ENCODE measurements around the gene MMRN2.

The MMRN2 gene

GRCh38 chr10:86964061-86964846, 6.8 kb upstream of the MMRN2 start:
- Histone ChIP-seq H3K23ac (ENCODE audit: low read depth, low read length, poor library complexity) (peak overlapping the region; percentile 9), H3K27me3 (ENCODE audit: control insufficient read depth in 3 of 3, insufficient read depth in 3 of 3, low read depth in 1 of 3, low read length in 3 of 3) (no peaks in the 10 kb centered on the region), H2BK5ac (ENCODE audit: low read length) (no peak overlapping the region), H2AFZ (ENCODE audit: low read length) (no peak overlapping the region), H4K91ac (ENCODE audit: low read depth, low read length, poor library complexity) (peak overlapping the region; percentile 77), H2BK15ac (ENCODE audit: low read length) (peak overlapping the region; percentile 69), H3K4me1 (ENCODE audit: control insufficient read depth in 2 of 2, insufficient read depth in 1 of 2, low read depth in 1 of 2, low read length in 2 of 2) (peaks cover 13 to 20% of the 10 kb centered on the region in 2 donors), H2AK5ac (ENCODE audit: low read depth, low read length) (peak overlapping the region; percentile 90), H3K9ac (ENCODE audit: low read depth, low read length, poor library complexity) (peak overlapping the region; percentile 47), H3K4me3 (ENCODE audit: low read length in 2 of 2) (no peak overlapping the region), H3K18ac (ENCODE audit: low read length) (peak overlapping the region; percentile 84), H3K27ac (replicated peaks; ENCODE audit: low read length) (no peak overlapping the region), H3K14ac (ENCODE audit: low read length) (peak overlapping the region; percentile 14), H4K8ac (ENCODE audit: low read depth, low read length) (no peak overlapping the region), H2BK12ac (ENCODE audit: low read length) (peak overlapping the region; percentile 80), H2BK120ac (ENCODE audit: low read depth, low read length) (no peak overlapping the region), H3K36me3 (replicated peaks in 1 of 2; ENCODE audit: control insufficient read depth in 2 of 2, insufficient read depth in 2 of 2, low read length in 2 of 2) (no peaks in the 10 kb centered on the region), H3K4ac (ENCODE audit: low read length) (no peak overlapping the region), H3K4me2 (ENCODE audit: insufficient read depth, low read length, poor library complexity, severe bottlenecking) (no peak overlapping the region), H3K9me3 (replicated peaks in 1 of 2; ENCODE audit: control insufficient read depth in 2 of 2, insufficient read depth in 1 of 2, low read depth in 1 of 2, low read length in 2 of 2) (no peaks in the 10 kb centered on the region), H3K79me1 (ENCODE audit: low read depth, low read length) (peaks cover 1% of the 10 kb centered on the region)
- no CpG with 5 or more reads among the region's 13 CpGs for WGBS, 2 donors (ENCODE audit: extremely low coverage in 2 of 2, insufficient read length in 2 of 2, insufficient replicate concordance in 1 of 2)
- DNase-seq (ENCODE audit: low spot score): no peak

GRCh38 chr10:86963341-86963919, 6.0 kb upstream of the MMRN2 start:
- H3K4me2 ChIP-seq (ENCODE audit: insufficient read depth, low read length, poor library complexity, severe bottlenecking): no peak overlapping the region
- H3K79me1 ChIP-seq (ENCODE audit: low read depth, low read length): peaks cover 1% of the 10 kb centered on the region
- no peak overlapping the region for H2BK5ac ChIP-seq (ENCODE audit: low read length)
- no peak overlapping the region for H3K9ac ChIP-seq (ENCODE audit: low read depth, low read length, poor library complexity)
- H3K14ac ChIP-seq (ENCODE audit: low read length): no peak overlapping the region
- H3K4me3 ChIP-seq (ENCODE audit: low read length in 2 of 2): no peak overlapping the region
- no peaks in the 10 kb centered on the region for H3K27me3 ChIP-seq (ENCODE audit: control insufficient read depth in 3 of 3, insufficient read depth in 3 of 3, low read depth in 1 of 3, low read length in 3 of 3)
- H4K91ac ChIP-seq (ENCODE audit: low read depth, low read length, poor library complexity): no peak overlapping the region
- H2BK12ac ChIP-seq (ENCODE audit: low read length): no peak overlapping the region
- no peak overlapping the region for H3K27ac ChIP-seq (replicated peaks; ENCODE audit: low read length)
- WGBS, 2 donors (ENCODE audit: extremely low coverage in 2 of 2, insufficient read length in 2 of 2, insufficient replicate concordance in 1 of 2): no CpG with 5 or more reads among the region's 12 CpGs
- DNase-seq (ENCODE audit: low spot score): no peak
- peaks cover 20 to 25% of the 10 kb centered on the region in 2 donors for H3K4me1 ChIP-seq (ENCODE audit: control insufficient read depth in 2 of 2, insufficient read depth in 1 of 2, low read depth in 1 of 2, low read length in 2 of 2)
- peak overlapping the region; percentile 92 for H2AK5ac ChIP-seq (ENCODE audit: low read depth, low read length)
- H2BK120ac ChIP-seq (ENCODE audit: low read depth, low read length): no peak overlapping the region
- no peaks in the 10 kb centered on the region for H3K36me3 ChIP-seq (replicated peaks in 1 of 2; ENCODE audit: control insufficient read depth in 2 of 2, insufficient read depth in 2 of 2, low read length in 2 of 2)
- no peak overlapping the region for H3K23ac ChIP-seq (ENCODE audit: low read depth, low read length, poor library complexity)
- H3K9me3 ChIP-seq (replicated peaks in 1 of 2; ENCODE audit: control insufficient read depth in 2 of 2, insufficient read depth in 1 of 2, low read depth in 1 of 2, low read length in 2 of 2): no peaks in the 10 kb centered on the region
- H4K8ac ChIP-seq (ENCODE audit: low read depth, low read length): no peak overlapping the region
- no peak overlapping the region for H3K4ac ChIP-seq (ENCODE audit: low read length)
- H2BK15ac ChIP-seq (ENCODE audit: low read length): no peak overlapping the region
- H2AFZ ChIP-seq (ENCODE audit: low read length): no peak overlapping the region
- H3K18ac ChIP-seq (ENCODE audit: low read length): peak overlapping the region; percentile 2

- H3K23ac ChIP-seq (ENCODE audit: low read depth, low read length, poor library complexity): no peak overlapping the region
- no peak overlapping the region for H2BK15ac ChIP-seq (ENCODE audit: low read length)
- no peak overlapping the region for H2AFZ ChIP-seq (ENCODE audit: low read length)
- no peak overlapping the region for H3K4ac ChIP-seq (ENCODE audit: low read length)
- peaks cover 1% of the 10 kb centered on the region for H3K79me1 ChIP-seq (ENCODE audit: low read depth, low read length)
- H3K4me1 ChIP-seq (ENCODE audit: control insufficient read depth in 2 of 2, insufficient read depth in 1 of 2, low read depth in 1 of 2, low read length in 2 of 2): peaks cover 23 to 27% of the 10 kb centered on the region in 2 donors
- H4K8ac ChIP-seq (ENCODE audit: low read depth, low read length): no peak overlapping the region
- H3K4me2 ChIP-seq (ENCODE audit: insufficient read depth, low read length, poor library complexity, severe bottlenecking): no peak overlapping the region
- peak overlapping the region; percentile 44 for H3K18ac ChIP-seq (ENCODE audit: low read length)
- no CpG with 5 or more reads among the region's 7 CpGs for WGBS, 2 donors (ENCODE audit: extremely low coverage in 2 of 2, insufficient read length in 2 of 2, insufficient replicate concordance in 1 of 2)
- H3K27me3 ChIP-seq (ENCODE audit: control insufficient read depth in 3 of 3, insufficient read depth in 3 of 3, low read depth in 1 of 3, low read length in 3 of 3): no peaks in the 10 kb centered on the region
- H3K36me3 ChIP-seq (replicated peaks in 1 of 2; ENCODE audit: control insufficient read depth in 2 of 2, insufficient read depth in 2 of 2, low read length in 2 of 2): no peaks in the 10 kb centered on the region
- DNase-seq (ENCODE audit: low spot score): no peak
- H3K27ac ChIP-seq (replicated peaks; ENCODE audit: low read length): no peak overlapping the region
- no peak overlapping the region for H2BK12ac ChIP-seq (ENCODE audit: low read length)
- no peak overlapping the region for H2BK120ac ChIP-seq (ENCODE audit: low read depth, low read length)
- H4K91ac ChIP-seq (ENCODE audit: low read depth, low read length, poor library complexity): no peak overlapping the region
- no peak overlapping the region for H3K9ac ChIP-seq (ENCODE audit: low read depth, low read length, poor library complexity)
- no peak overlapping the region for H3K4me3 ChIP-seq (ENCODE audit: low read length in 2 of 2)
- H2BK5ac ChIP-seq (ENCODE audit: low read length): no peak overlapping the region
- H3K9me3 ChIP-seq (replicated peaks in 1 of 2; ENCODE audit: control insufficient read depth in 2 of 2, insufficient read depth in 1 of 2, low read depth in 1 of 2, low read length in 2 of 2): no peaks in the 10 kb centered on the region
- no peak overlapping the region for H3K14ac ChIP-seq (ENCODE audit: low read length)
- peak overlapping the region; percentile 92 for H2AK5ac ChIP-seq (ENCODE audit: low read depth, low read length)
Measured at GRCh38 chr10:86962981-86963310, 5.5 kb upstream of the MMRN2 start.

DNA sequence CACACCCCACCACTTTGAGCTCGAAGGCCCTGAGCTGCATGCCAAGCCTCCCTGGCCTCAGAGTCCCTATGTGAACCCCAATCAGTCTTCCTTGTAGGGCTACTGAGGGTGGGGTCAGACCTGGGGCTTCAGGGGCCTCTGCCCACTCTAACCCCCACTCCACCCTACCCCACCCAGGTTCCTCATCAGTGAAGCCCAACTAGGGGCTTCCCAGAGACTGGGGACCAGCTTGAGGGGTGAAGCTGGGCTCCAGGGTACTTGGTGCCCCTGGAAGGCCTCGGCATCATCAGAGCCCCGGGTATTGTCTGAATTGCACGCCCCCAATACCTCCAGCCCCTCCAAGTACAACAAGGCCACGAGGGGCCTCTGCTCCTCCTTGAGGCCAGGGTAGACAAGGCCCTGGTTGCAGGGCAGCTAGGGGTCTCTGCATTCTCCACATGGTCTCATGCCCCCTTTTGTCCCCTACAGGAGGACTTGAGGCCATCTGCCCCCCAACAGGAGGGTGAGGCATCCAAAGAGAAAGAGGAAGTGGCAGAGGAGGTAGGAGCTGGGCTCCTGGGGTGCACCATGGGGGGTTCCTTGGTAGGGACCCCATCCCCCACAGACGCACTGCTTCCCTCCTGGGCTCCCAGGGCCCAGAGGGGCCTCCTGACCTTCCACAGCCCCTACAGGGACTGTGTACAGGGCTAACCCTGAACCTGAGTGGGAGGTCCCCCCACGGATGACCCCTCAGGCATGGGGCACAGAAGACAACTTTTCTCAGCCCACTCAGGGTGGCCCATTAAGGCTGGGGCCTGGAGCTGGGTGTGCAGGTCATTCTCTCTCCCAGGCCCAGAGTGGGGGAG, 4.9 kb upstream of the MMRN2 start:
- Histone ChIP-seq H3K9ac (ENCODE audit: low read depth, low read length, poor library complexity) (no peak overlapping the region), H3K36me3 (replicated peaks in 1 of 2; ENCODE audit: control insufficient read depth in 2 of 2, insufficient read depth in 2 of 2, low read length in 2 of 2) (no peaks in the 10 kb centered on the region), H3K4ac (ENCODE audit: low read length) (no peak overlapping the region), H2BK15ac (ENCODE audit: low read length) (peak overlapping the region; percentile 83), H3K4me2 (ENCODE audit: insufficient read depth, low read length, poor library complexity, severe bottlenecking) (no peak overlapping the region), H3K27ac (replicated peaks; ENCODE audit: low read length) (no peak overlapping the region), H2BK5ac (ENCODE audit: low read length) (peak overlapping the region; percentile 49), H3K14ac (ENCODE audit: low read length) (peak overlapping the region; percentile 72), H2AFZ (ENCODE audit: low read length) (no peak overlapping the region), H3K23ac (ENCODE audit: low read depth, low read length, poor library complexity) (peak overlapping the region; percentile 78), H3K18ac (ENCODE audit: low read length) (peak overlapping the region; percentile 49), H3K9me3 (replicated peaks in 1 of 2; ENCODE audit: control insufficient read depth in 2 of 2, insufficient read depth in 1 of 2, low read depth in 1 of 2, low read length in 2 of 2) (no peaks in the 10 kb centered on the region), H3K27me3 (ENCODE audit: control insufficient read depth in 3 of 3, insufficient read depth in 3 of 3, low read depth in 1 of 3, low read length in 3 of 3) (no peaks in the 10 kb centered on the region), H2BK12ac (ENCODE audit: low read length) (no peak overlapping the region), H2AK5ac (ENCODE audit: low read depth, low read length) (peak overlapping the region; percentile 97), H2BK120ac (ENCODE audit: low read depth, low read length) (no peak overlapping the region), H3K79me1 (ENCODE audit: low read depth, low read length) (peaks cover 1% of the 10 kb centered on the region), H4K8ac (ENCODE audit: low read depth, low read length) (no peak overlapping the region), H4K91ac (ENCODE audit: low read depth, low read length, poor library complexity) (no peak overlapping the region), H3K4me3 (ENCODE audit: low read length in 2 of 2) (no peak overlapping the region), H3K4me1 (ENCODE audit: control insufficient read depth in 2 of 2, insufficient read depth in 1 of 2, low read depth in 1 of 2, low read length in 2 of 2) (peaks cover 28 to 30% of the 10 kb centered on the region in 2 donors)
- no CpG with 5 or more reads among the region's 7 CpGs for WGBS, 2 donors (ENCODE audit: extremely low coverage in 2 of 2, insufficient read length in 2 of 2, insufficient replicate concordance in 1 of 2)
- no peak for DNase-seq (ENCODE audit: low spot score)

Data from neuronal stem cell (in vitro differentiated cells).